HG03108 (cell line): ENCODE measurements around the gene ATF6B.
"Not testable (repeated sequence)": the region's sequence is repeated elsewhere in the genome, so short reads cannot be mapped to it uniquely, and the experiment has no call there.

ENCODE experiments used
- ATAC-seq: cut with Tn5 transposase; IDR thresholded peaks from one replicate; pipeline ENCODE4 v1.9.1; 2021; ENCODE audit warnings: moderate library complexity; ENCODE audit not compliant: unreplicated experiment

The ATF6B gene

GRCh38 chr6:32083812-32084768 lies 44.0 kb downstream of the ATF6B start:
- no peak for ATAC-seq

- ATAC-seq = no peak
These were observed 45.1 kb downstream of the ATF6B start for GRCh38 chr6:32082935-32083334.

- no peak for ATAC-seq
These were observed 45.6 kb downstream of the ATF6B start for GRCh38 chr6:32082478-32082877.

GRCh38 chr6:32081168-32081990 lies 46.7 kb downstream of the ATF6B start:
- no peak for ATAC-seq

- no peak for ATAC-seq
These were observed 48.3 kb downstream of the ATF6B start for GRCh38 chr6:32079566-32080290.

- ATAC-seq = no peak
These were observed 51.7 kb downstream of the ATF6B start for GRCh38 chr6:32076321-32076809.

GRCh38 chr6:32075781-32076180 lies 52.3 kb downstream of the ATF6B start:
- no peak for ATAC-seq

- no peak for ATAC-seq
These were observed 53.0 kb downstream of the ATF6B start for GRCh38 chr6:32074996-32075532.

- no peak for ATAC-seq
These were observed 54.4 kb downstream of the ATF6B start for GRCh38 chr6:32073613-32074012.

- no peak for ATAC-seq
These were observed 54.9 kb downstream of the ATF6B start for GRCh38 chr6:32073101-32073500.

- ATAC-seq = no peak
These were observed 57.1 kb downstream of the ATF6B start for GRCh38 chr6:32070814-32071543.

- no peak for ATAC-seq
These were observed 58.0 kb downstream of the ATF6B start for GRCh38 chr6:32069878-32070515.

- no peak for ATAC-seq
These were observed 58.6 kb downstream of the ATF6B start for GRCh38 chr6:32069460-32069859.

GRCh38 chr6:32068867-32069266 lies 59.2 kb downstream of the ATF6B start:
- no peak for ATAC-seq

- ATAC-seq = not testable (repeated sequence)
These were observed 59.7 kb downstream of the ATF6B start for GRCh38 chr6:32068315-32068714.

GRCh38 chr6:32067521-32067920 lies 60.5 kb downstream of the ATF6B start:
- ATAC-seq = not testable (repeated sequence)
